ENCODE measurements around the gene NCKAP5L. TPM values are rescaled to one million over a fixed set of nuclear protein-coding genes. Genes with fewer than 3 reads are reported as not detected.
"Not testable (repeated sequence)": the region's sequence is repeated elsewhere in the genome, so short reads cannot be mapped to it uniquely, and the experiment has no call there.

NCKAP5L gene
- total RNA-seq, 1 experiment from 2014 or later, result 20.9 TPM

- no TSS peak for BruUV-seq (replicated peaks)
- no peak for DNase-seq
- CTCF ChIA-PET, result interaction anchor here (3.6 kb wide), 1 partner anchor 102 kb away, joined by 20 read pairs; no protein-coding TSS in a partner anchor
Measured at GRCh38 chr12:49864798-49865090, 36.5 kb upstream of the NCKAP5L start.

DNA sequence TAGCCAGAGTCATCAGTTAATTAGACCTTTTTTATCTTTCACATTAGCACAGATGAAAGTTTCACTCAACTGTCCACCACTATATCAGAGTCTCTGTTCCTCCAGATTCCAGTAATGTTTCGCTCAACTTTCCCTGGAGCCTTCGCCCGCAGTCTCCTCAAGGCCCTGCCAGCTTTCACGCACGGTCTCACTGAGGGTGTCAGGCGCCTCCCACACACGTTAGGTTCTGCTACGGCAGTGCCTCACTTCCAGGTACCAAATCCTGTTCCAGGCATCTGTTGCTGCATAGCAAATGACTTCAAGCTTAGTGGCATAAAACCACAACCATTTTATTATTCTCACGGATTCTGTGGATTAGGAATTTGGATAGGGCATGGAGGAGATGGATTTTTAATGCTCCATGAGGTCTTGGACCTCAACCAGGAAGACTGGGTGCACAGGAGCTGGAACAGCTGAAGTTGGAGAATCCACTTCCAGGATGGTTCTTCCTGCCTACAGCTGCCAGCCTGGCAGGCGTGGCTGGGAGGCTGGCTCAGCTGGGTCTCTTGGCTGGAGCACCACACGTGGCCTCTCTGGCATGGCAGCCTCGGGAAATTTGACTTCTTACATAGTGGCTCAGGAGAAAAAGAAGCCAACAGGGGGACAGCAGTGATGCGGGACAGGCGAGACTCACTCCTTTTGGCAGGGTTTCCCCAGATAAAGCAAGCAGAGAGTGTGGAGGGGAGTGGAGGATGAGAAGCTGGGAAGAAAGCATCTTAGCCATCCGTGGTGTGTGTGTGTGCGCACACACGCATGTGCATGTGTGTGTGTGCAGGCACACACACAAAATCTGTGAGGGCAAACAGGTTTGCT lies 36.0 kb upstream of the NCKAP5L start:
- Histone ChIP-seq H3F3A (ENCODE audit: insufficient read depth, low read depth) (0 out of 2 replicates have a peak, but pooled peaks cover 8% of the 10 kb centered on the region), H3K27ac (no peak overlapping the region), H3K9me3 (ENCODE audit: insufficient read depth, low read depth) (no peaks in the 10 kb centered on the region), H3K27me3 (ENCODE audit: insufficient read depth, low read depth) (no peaks in the 10 kb centered on the region), H3K4me3 (no peak overlapping the region), H3K79me2 (ENCODE audit: low read depth) (no peaks in the 10 kb centered on the region), H2AFZ (no peak overlapping the region), H3K9me2 (ENCODE audit: insufficient read depth) (no peaks in the 10 kb centered on the region), H3K36me3 (ENCODE audit: low read depth) (no peaks in the 10 kb centered on the region), H3K4me1 (replicated peaks; ENCODE audit: insufficient read depth) (peaks cover 21% of the 10 kb centered on the region), H4K20me1 (ENCODE audit: insufficient read depth) (no peaks in the 10 kb centered on the region), H3K4me2 (no peak overlapping the region)
- no TSS peak for BruUV-seq (replicated peaks)
- TF ChIP-seq EZH2 (IDR thresholded peaks at IDR 0.05; ENCODE audit: low read depth) (no peak), CTCF (conservative IDR thresholded peaks at IDR 0.05) (no peak)
- intact Hi-C loops (cut with micrococcal nuclease; ENCODE audit: unreplicated experiment), result no loop called here
- POLR2A ChIA-PET (ENCODE audit: unreplicated experiment), result interaction anchor here (0.7 kb wide), 1 partner anchor 530 kb away, joined by 3 read pairs; no protein-coding TSS in a partner anchor
- DNase-seq, result no peak
- CTCF ChIA-PET, result no interaction called here

More at GRCh38 chr12:49864798-49865090, 36.5 kb upstream of the NCKAP5L start:
- Histone ChIP-seq H3K4me3 (no peak overlapping the region), H3K4me2 (no peak overlapping the region), H3K36me3 (ENCODE audit: low read depth) (no peaks in the 10 kb centered on the region), H3K27ac (no peak overlapping the region), H3F3A (ENCODE audit: insufficient read depth, low read depth) (peaks cover 8% of the 10 kb centered on the region; the same call in 1 of the 2 replicates), H4K20me1 (ENCODE audit: insufficient read depth) (no peaks in the 10 kb centered on the region), H3K9me3 (ENCODE audit: insufficient read depth, low read depth) (no peaks in the 10 kb centered on the region), H2AFZ (no peak overlapping the region), H3K79me2 (ENCODE audit: low read depth) (no peaks in the 10 kb centered on the region), H3K9me2 (ENCODE audit: insufficient read depth) (no peaks in the 10 kb centered on the region), H3K4me1 (replicated peaks; ENCODE audit: insufficient read depth) (peaks cover 27% of the 10 kb centered on the region), H3K27me3 (ENCODE audit: insufficient read depth, low read depth) (no peaks in the 10 kb centered on the region)
- POLR2A ChIA-PET (ENCODE audit: unreplicated experiment), result no interaction called here
- intact Hi-C loops (cut with micrococcal nuclease; ENCODE audit: unreplicated experiment), result loop anchor here (5.0 kb wide), 2 partner anchors 43 to 303 kb away; partner anchors contain the start of gene CERS5
- TF ChIP-seq EZH2 (IDR thresholded peaks at IDR 0.05; ENCODE audit: low read depth) (no peak), CTCF (conservative IDR thresholded peaks at IDR 0.05) (no peak)

- H3K36me3 ChIP-seq (ENCODE audit: low read depth); H3K4me1 ChIP-seq (replicated peaks; ENCODE audit: insufficient read depth); H3K27me3 ChIP-seq (ENCODE audit: insufficient read depth, low read depth); H3K4me3 ChIP-seq; H3F3A ChIP-seq (ENCODE audit: insufficient read depth, low read depth); intact Hi-C loops (cut with micrococcal nuclease; ENCODE audit: unreplicated experiment); CTCF ChIA-PET; H4K20me1 ChIP-seq (ENCODE audit: insufficient read depth); POLR2A ChIA-PET (ENCODE audit: unreplicated experiment); DNase-seq; H3K79me2 ChIP-seq (ENCODE audit: low read depth); H2AFZ ChIP-seq; H3K27ac ChIP-seq; H3K4me2 ChIP-seq; BruUV-seq (replicated peaks); H3K9me3 ChIP-seq (ENCODE audit: insufficient read depth, low read depth); H3K9me2 ChIP-seq (ENCODE audit: insufficient read depth): not testable (repeated sequence)
Measured at GRCh38 chr12:49860921-49861320, 32.7 kb upstream of the NCKAP5L start.

GRCh38 chr12:49855890-49856289 lies 27.7 kb upstream of the NCKAP5L start:
- H3K27me3 ChIP-seq (ENCODE audit: insufficient read depth, low read depth), result not testable (repeated sequence)
- POLR2A ChIA-PET (ENCODE audit: unreplicated experiment), result interaction anchor here (0.6 kb wide), 1 partner anchor 177 kb away, joined by 3 read pairs; no protein-coding TSS in a partner anchor

More at GRCh38 chr12:49855890-49856289, 27.7 kb upstream of the NCKAP5L start:
- CTCF ChIA-PET, result interaction anchor here (0.7 kb wide), 1 partner anchor 147 kb away, joined by 10 read pairs; no protein-coding TSS in a partner anchor
- H3K9me2 ChIP-seq (ENCODE audit: insufficient read depth); H3K4me2 ChIP-seq; H3K36me3 ChIP-seq (ENCODE audit: low read depth); BruUV-seq (replicated peaks); H3K4me1 ChIP-seq (replicated peaks; ENCODE audit: insufficient read depth); H3K4me3 ChIP-seq; H4K20me1 ChIP-seq (ENCODE audit: insufficient read depth); DNase-seq; H3K9me3 ChIP-seq (ENCODE audit: insufficient read depth, low read depth); H3K79me2 ChIP-seq (ENCODE audit: low read depth); H2AFZ ChIP-seq; intact Hi-C loops (cut with micrococcal nuclease; ENCODE audit: unreplicated experiment); H3K27ac ChIP-seq; H3F3A ChIP-seq (ENCODE audit: insufficient read depth, low read depth): not testable (repeated sequence)
